ENCODE data around the gene CCDC142. TPM values are rescaled to one million over a fixed set of nuclear protein-coding genes. Genes with fewer than 3 reads are reported as not detected.

CCDC142 gene
- total RNA-seq, 2 experiments from 2014 or later, result 10.2 to 12.4 TPM

DNA sequence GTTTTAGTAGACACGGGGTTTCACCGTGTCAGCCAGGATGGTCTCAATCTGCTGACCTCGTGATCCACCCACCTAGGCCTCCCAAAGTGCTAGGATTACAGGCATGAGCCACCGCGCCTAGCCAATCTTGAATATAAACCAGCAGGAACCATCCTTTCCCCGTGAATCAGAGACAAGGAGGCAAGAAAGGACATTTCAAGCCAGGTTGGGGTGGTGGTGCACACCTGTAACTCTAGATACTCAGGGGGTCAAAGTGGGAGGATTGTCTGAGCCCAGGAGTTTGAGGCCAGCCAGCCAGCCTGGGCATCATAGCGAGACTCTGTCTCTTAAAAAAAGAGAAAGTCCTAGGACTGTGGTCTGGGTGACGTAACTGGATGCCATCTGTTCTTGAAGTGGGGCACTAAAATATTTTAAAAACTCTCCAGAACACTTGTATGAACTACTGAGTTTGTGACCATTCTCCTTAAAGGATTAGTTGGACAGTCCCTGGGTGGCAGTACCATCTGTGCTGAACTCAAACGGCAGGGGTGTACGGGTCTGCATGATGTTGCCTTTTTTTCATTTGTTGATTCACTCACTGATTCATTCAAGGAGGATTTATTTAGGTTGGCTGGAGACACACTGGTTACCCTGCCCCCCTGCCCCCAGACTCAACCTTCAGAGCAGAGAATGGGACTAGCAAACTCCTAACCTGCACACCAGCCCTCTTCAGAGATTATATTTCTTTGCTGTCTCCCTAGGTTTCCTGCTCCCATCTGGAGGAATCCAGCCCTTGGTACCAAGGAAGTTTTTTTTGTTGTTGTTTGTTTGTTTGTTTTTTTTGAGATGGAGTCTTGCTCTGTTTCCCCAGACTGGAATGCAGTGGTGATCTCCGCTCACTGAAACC is 28.5 kb upstream of the CCDC142 start:
- ATAC-seq (ENCODE audit: poor library complexity) (no peak), DNase-seq (no peak)
- Mint-ChIP-seq H3K27ac (no peak overlapping the region), H3K27me3 (peaks cover 70% of the 10 kb centered on the region), H3K4me3 (peak overlapping the region; percentile 30), H3K36me3 (ENCODE audit: low read depth) (peaks cover 17% of the 10 kb centered on the region), H3K4me1 (ENCODE audit: low read depth) (peaks cover 35% of the 10 kb centered on the region), H3K9me3 (no peaks in the 10 kb centered on the region)
- TF ChIP-seq, protein P1, sequence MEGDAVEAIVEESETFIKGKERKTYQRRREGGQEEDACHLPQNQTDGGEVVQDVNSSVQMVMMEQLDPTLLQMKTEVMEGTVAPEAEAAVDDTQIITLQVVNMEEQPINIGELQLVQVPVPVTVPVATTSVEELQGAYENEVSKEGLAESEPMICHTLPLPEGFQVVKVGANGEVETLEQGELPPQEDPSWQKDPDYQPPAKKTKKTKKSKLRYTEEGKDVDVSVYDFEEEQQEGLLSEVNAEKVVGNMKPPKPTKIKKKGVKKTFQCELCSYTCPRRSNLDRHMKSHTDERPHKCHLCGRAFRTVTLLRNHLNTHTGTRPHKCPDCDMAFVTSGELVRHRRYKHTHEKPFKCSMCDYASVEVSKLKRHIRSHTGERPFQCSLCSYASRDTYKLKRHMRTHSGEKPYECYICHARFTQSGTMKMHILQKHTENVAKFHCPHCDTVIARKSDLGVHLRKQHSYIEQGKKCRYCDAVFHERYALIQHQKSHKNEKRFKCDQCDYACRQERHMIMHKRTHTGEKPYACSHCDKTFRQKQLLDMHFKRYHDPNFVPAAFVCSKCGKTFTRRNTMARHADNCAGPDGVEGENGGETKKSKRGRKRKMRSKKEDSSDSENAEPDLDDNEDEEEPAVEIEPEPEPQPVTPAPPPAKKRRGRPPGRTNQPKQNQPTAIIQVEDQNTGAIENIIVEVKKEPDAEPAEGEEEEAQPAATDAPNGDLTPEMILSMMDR (IDR thresholded peaks at IDR 0.05), result no peak
- H3K4me3 ChIP-seq (ENCODE audit: low read length), result no peak overlapping the region
- H3K36me3 ChIP-seq (ENCODE audit: insufficient read depth, low read length), result no peaks in the 10 kb centered on the region
- peaks cover 0 to 32% of the 10 kb centered on the region in 2 experiments for H3K9me3 ChIP-seq (ENCODE audit: control insufficient read depth in 1 of 2, insufficient read depth in 1 of 2, low read length in 2 of 2)
- intact Hi-C loops (cut with DNase I, micrococcal nuclease), result no loop called here
- ChIA-PET CTCF (no interaction called here), POLR2A (interaction anchor here (1.1 to 4.4 kb wide), 3 partner anchors 21 to 53 kb away, joined by 3 to 23 read pairs (median 3); partner anchors contain the start of genes MRPL53 and WBP1)
- H3K27ac ChIP-seq (ENCODE audit: low read depth in 1 of 2, low read length in 2 of 2), result no peak overlapping the region
- H3K27me3 ChIP-seq (ENCODE audit: control insufficient read depth in 1 of 2, insufficient read depth in 2 of 2, low read length in 2 of 2), result peaks cover 40 to 44% of the 10 kb centered on the region in 2 experiments
- H3K4me1 ChIP-seq (ENCODE audit: insufficient read depth, low read length), result peaks cover 53% of the 10 kb centered on the region

DNA sequence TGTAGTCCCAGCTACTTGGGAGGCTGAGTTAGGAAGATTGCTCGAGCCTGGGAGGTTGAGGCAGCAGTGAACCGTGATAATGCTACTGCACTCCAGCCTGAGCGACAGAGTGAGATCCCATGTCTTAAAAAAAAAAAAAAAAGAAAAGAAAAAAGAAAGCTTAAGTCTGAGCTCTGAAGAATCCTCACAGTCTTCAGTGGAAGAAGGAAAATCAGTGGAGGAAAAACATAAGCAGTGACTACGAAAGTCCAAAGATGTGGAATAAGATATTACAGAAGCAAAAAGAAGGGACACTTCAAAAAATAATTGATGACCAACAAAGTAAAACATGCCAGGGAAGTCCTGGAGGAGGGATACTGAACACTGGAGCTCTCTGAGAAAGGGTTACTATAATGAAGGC is 27.5 kb upstream of the CCDC142 start:
- H3K4me1 ChIP-seq (ENCODE audit: insufficient read depth, low read length), result peaks cover 53% of the 10 kb centered on the region
- H3K9me3 ChIP-seq (ENCODE audit: control insufficient read depth in 1 of 2, insufficient read depth in 1 of 2, low read length in 2 of 2), result peaks cover 0 to 24% of the 10 kb centered on the region in 2 experiments
- peak overlapping the region; percentile 3 for H3K4me3 Mint-ChIP-seq
- ChIA-PET CTCF (interaction anchor here (0.8 to 1.6 kb wide), 3 partner anchors 10 to 22 kb away, joined by 3 to 6 read pairs (median 3); no protein-coding TSS in a partner anchor), POLR2A (interaction anchor here (1.0 to 4.4 kb wide), 6 partner anchors 12 to 52 kb away, joined by 3 to 23 read pairs (median 4); partner anchors contain the start of genes AUP1, HTRA2, MOGS and MRPL53)
- no peaks in the 10 kb centered on the region for H3K9me3 Mint-ChIP-seq
- no peak for ATAC-seq (ENCODE audit: poor library complexity)
- H3K27me3 ChIP-seq (ENCODE audit: control insufficient read depth in 1 of 2, insufficient read depth in 2 of 2, low read length in 2 of 2), result peaks cover 29 to 43% of the 10 kb centered on the region in 2 experiments
- H3K27ac Mint-ChIP-seq, result no peak overlapping the region
- peaks cover 8% of the 10 kb centered on the region for H3K36me3 ChIP-seq (ENCODE audit: insufficient read depth, low read length)
- H3K4me3 ChIP-seq (ENCODE audit: low read length), result no peak overlapping the region
- TF ChIP-seq, protein P1 (IDR thresholded peaks at IDR 0.05), result no peak
- H3K4me1 Mint-ChIP-seq (ENCODE audit: low read depth), result peaks cover 37% of the 10 kb centered on the region
- intact Hi-C loops (cut with DNase I, micrococcal nuclease), result no loop called here
- H3K27me3 Mint-ChIP-seq, result peaks cover 67% of the 10 kb centered on the region
- DNase-seq, result no peak
- H3K27ac ChIP-seq (ENCODE audit: low read depth in 1 of 2, low read length in 2 of 2), result no peak overlapping the region
- peaks cover 25% of the 10 kb centered on the region for H3K36me3 Mint-ChIP-seq (ENCODE audit: low read depth)

DNA sequence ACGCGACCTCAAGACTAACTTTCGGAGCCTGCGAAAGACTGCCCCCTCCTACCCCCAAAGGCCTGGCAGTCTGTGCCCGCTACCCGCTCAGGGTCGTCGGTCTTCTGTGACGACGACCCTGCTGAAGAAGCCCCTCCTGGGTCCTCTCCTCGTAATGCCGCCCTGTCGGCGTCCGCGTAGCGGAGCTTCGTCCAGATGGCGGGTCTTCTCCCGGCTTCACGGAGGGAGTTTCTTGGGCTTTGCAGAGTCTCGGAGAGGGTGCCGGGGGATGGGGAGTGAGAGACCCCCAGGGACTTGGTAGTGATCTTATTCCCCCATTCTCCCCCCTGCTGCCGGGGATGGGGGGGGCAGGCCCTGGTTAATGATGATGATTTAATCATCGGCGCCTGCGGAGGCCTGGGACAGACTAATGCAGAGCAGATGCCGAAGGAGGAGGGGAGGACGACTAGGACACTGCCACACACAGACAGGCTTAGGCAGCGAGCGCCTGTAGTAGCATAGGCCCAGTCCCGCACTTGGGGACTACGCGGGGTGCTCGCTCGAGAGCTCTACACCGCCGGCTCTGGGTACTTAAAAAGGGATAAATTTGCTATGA is 25.2 kb upstream of the CCDC142 start:
- ChIA-PET CTCF (interaction anchor here (0.9 to 1.4 kb wide), 3 partner anchors 21 to 25 kb away, joined by 3 to 6 read pairs (median 6); partner anchors contain the start of genes AUP1, CCDC142, HTRA2 and TTC31), POLR2A (interaction anchor here (1.1 to 4.4 kb wide), 10 partner anchors 8 to 50 kb away, joined by 3 to 23 read pairs (median 6); partner anchors contain the start of genes AUP1, CCDC142, HTRA2 and MRPL53)
- H3K4me3 Mint-ChIP-seq, result peak overlapping the region; percentile 100
- ATAC-seq (ENCODE audit: poor library complexity), result no peak
- TF ChIP-seq, protein P1 (IDR thresholded peaks at IDR 0.05), result no peak
- Histone ChIP-seq H3K4me1 (ENCODE audit: insufficient read depth, low read length) (peaks cover 43% of the 10 kb centered on the region), H3K4me3 (ENCODE audit: low read length) (peak overlapping the region; percentile 92), H3K36me3 (ENCODE audit: insufficient read depth, low read length) (peaks cover 18% of the 10 kb centered on the region), H3K27ac (ENCODE audit: low read depth in 1 of 2, low read length in 2 of 2) (peak overlapping the region; percentile 98), H3K27me3 (ENCODE audit: control insufficient read depth in 1 of 2, insufficient read depth in 2 of 2, low read length in 2 of 2) (peaks cover 25 to 39% of the 10 kb centered on the region in 2 experiments), H3K9me3 (ENCODE audit: control insufficient read depth in 1 of 2, insufficient read depth in 1 of 2, low read length in 2 of 2) (peaks cover 0 to 11% of the 10 kb centered on the region in 2 experiments)
- H3K4me1 Mint-ChIP-seq (ENCODE audit: low read depth), result peaks cover 55% of the 10 kb centered on the region
- peak overlapping the region; percentile 97 for H3K27ac Mint-ChIP-seq
- intact Hi-C loops (cut with DNase I, micrococcal nuclease), result loop anchor here (1.0 to 2.0 kb wide), 2 partner anchors 21 to 51 kb away; partner anchors contain the start of genes AUP1 (in 2 of the 2) and HTRA2 (in 2 of the 2)
- peak in 4 of 14 experiments; percentile 11 to 57 (median 38) for DNase-seq
- peaks cover 75% of the 10 kb centered on the region for H3K27me3 Mint-ChIP-seq
- no peaks in the 10 kb centered on the region for H3K9me3 Mint-ChIP-seq
- H3K36me3 Mint-ChIP-seq (ENCODE audit: low read depth), result peaks cover 37% of the 10 kb centered on the region

Measured in CD4-positive, alpha-beta T cell (primary cell).